Esophagus muscularis mucosa (tissue), 4 donors: ENCODE results near the gene BRCA2.

Source experiments
- CTCF ChIP-seq, 3 experiments: fragments of 200-600 bp in 2 of 3; fragments of 450-650 bp in 1 of 3; sonication (generic) in 2 of 3; IDR thresholded peaks; one replicate each; pipeline ENCODE4 v1.5.1; 2017 to 2019; ENCODE audit warnings: antibody characterized with exemption in 3 of 3, mild to moderate bottlenecking in 2 of 3, moderate library complexity in 1 of 3
- EP300 ChIP-seq: sonication (generic); formaldehyde crosslinking; IDR thresholded peaks from one replicate; pipeline ENCODE4 v1.6.1; 2017; ENCODE audit warnings: antibody characterized with exemption
- POLR2A ChIP-seq: fragments of 450-650 bp; IDR thresholded peaks from one replicate; pipeline ENCODE4 v1.6.1; 2017; ENCODE audit warnings: antibody characterized with exemption, moderate library complexity, mild to moderate bottlenecking, low read depth
- POLR2AphosphoS5 ChIP-seq, 2 donors: sonication (generic); formaldehyde crosslinking; IDR thresholded peaks; one replicate each; pipeline ENCODE4 v1.6.1; 2017; ENCODE audit warnings: antibody characterized with exemption in 2 of 2

- TF ChIP-seq CTCF (IDR thresholded peaks at IDR 0.05), result no peak
- TF ChIP-seq POLR2A, result no peak
- no peak for TF ChIP-seq POLR2AphosphoS5 (IDR thresholded peaks at IDR 0.05)
- no peak for TF ChIP-seq EP300
Measured at GRCh38 chr13:32285633-32285965, 29.7 kb upstream of the BRCA2 start.
